ENCODE measurements around the gene EXT2.

The EXT2 gene

GRCh38 chr11:44208976-44209603, 113.6 kb downstream of the EXT2 start:
- no peak for DNase-seq

GRCh38 chr11:44212128-44212527, 116.7 kb downstream of the EXT2 start:
- DNase-seq: no peak

- no peak for DNase-seq
Measured at GRCh38 chr11:44213148-44213547, 117.7 kb downstream of the EXT2 start.

- no peak for DNase-seq
Measured at GRCh38 chr11:44217432-44217831, 122.0 kb downstream of the EXT2 start.

GRCh38 chr11:44219830-44220796, 124.6 kb downstream of the EXT2 start:
- no peak for DNase-seq

- DNase-seq: no peak
Measured at GRCh38 chr11:44221456-44221855, 126.0 kb downstream of the EXT2 start.

- DNase-seq: no peak
Measured at GRCh38 chr11:44221992-44222391, 126.5 kb downstream of the EXT2 start.

GRCh38 chr11:44223238-44223637, 127.8 kb downstream of the EXT2 start:
- no peak for DNase-seq

- no peak for DNase-seq
Measured at GRCh38 chr11:44224867-44225501, 129.5 kb downstream of the EXT2 start.

GRCh38 chr11:44226490-44226889, 131.0 kb downstream of the EXT2 start:
- DNase-seq: no peak

- no peak for DNase-seq
Measured at GRCh38 chr11:44226945-44227344, 131.5 kb downstream of the EXT2 start.

GRCh38 chr11:44228379-44228778, 132.9 kb downstream of the EXT2 start:
- DNase-seq: no peak

GRCh38 chr11:44229098-44229497, 133.6 kb downstream of the EXT2 start:
- no peak for DNase-seq

GRCh38 chr11:44229624-44230023, 134.1 kb downstream of the EXT2 start:
- DNase-seq: no peak

- DNase-seq: no peak
Measured at GRCh38 chr11:44235765-44236201, 140.3 kb downstream of the EXT2 start.

GRCh38 chr11:44236296-44236695, 140.8 kb downstream of the EXT2 start:
- no peak for DNase-seq

GRCh38 chr11:44237156-44237555, 141.7 kb downstream of the EXT2 start:
- DNase-seq: no peak

- no peak for DNase-seq
Measured at GRCh38 chr11:44241851-44242250, 146.4 kb downstream of the EXT2 start.

- no peak for DNase-seq
Measured at GRCh38 chr11:44243086-44243485, 147.6 kb downstream of the EXT2 start.

GRCh38 chr11:44243595-44244343, 148.3 kb downstream of the EXT2 start:
- no peak for DNase-seq

GRCh38 chr11:44244639-44245310, 149.3 kb downstream of the EXT2 start:
- DNase-seq: no peak

GRCh38 chr11:44246726-44247125, 151.2 kb downstream of the EXT2 start:
- no peak for DNase-seq

Measured in CD4-positive, alpha-beta T cell treated with Interleukin-10 for 1 hour (primary cell).